PC-9 (cell line): ENCODE data around the gene HTR5A.

Experiments
- CTCF ChIP-seq: fragments of 200-600 bp; sonication (generic); conservative IDR thresholded peaks from 2 replicates; pipeline ENCODE4 v1.6.1; 2017; ENCODE audit warnings: mixed run types, antibody characterized with exemption, mild to moderate bottlenecking, moderate library complexity
- EZH2 ChIP-seq: fragments of 200-600 bp; sonication (generic); IDR thresholded peaks from 2 replicates; pipeline ENCODE4 v1.8.0; 2017; ENCODE audit warnings: antibody characterized with exemption, low read depth

GRCh38 chr7:155123413-155123812 lies 53.3 kb downstream of the HTR5A start:
- TF ChIP-seq CTCF, result no peak
- no peak for TF ChIP-seq EZH2
